Activated CD8-positive, alpha-beta memory T cell treated with anti-CD3 and anti-CD28 coated beads, Interleukin-2, amount 50 U/mL, for 24 hours (primary cell): ENCODE results near the gene OST4.
A peak's percentile ranks its signal among the peaks of the same experiment; 100 is the strongest.

Source experiments
- DNase-seq: peaks from one replicate; pipeline ENCODE4 v3.0.0-alpha.2; 2020; ENCODE audit errors: extremely low read depth

The OST4 gene

DNA sequence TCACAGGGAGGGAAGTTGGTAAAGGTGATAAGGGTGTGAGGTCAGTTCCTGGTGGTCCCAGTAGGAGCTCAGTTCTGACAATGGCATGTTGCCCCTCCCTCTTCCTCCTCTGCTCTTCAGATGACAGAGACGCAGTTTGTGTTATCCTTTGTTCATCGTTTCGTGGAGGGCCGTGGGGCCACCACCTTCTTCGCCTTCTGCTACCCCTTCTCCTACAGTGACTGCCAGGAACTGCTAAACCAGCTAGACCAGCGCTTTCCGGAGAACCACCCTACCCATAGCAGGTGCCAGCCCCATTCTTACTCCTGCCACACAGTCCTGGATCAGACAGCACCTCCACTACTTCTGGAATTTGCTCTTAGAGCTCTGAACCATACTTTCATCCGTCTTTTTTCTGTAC lies 17.7 kb downstream of the OST4 start:
- no peak for DNase-seq

GRCh38 chr2:27053321-27053720 lies 18.1 kb downstream of the OST4 start:
- no peak for DNase-seq

- DNase-seq: no peak
These were observed 19.4 kb downstream of the OST4 start for GRCh38 chr2:27051902-27052645.

- DNase-seq: peak; percentile 89
These were observed 20.2 kb downstream of the OST4 start, which contains the start of gene AGBL5 for GRCh38 chr2:27050996-27051901. TSS of gene AGBL5 (plus strand) at chr2:27051668. CDS start at chr2:27052959, 1,291 bp downstream.

- peak; percentile 84 for DNase-seq
These were observed 21.0 kb downstream of the OST4 start for GRCh38 chr2:27050281-27050995.

DNA sequence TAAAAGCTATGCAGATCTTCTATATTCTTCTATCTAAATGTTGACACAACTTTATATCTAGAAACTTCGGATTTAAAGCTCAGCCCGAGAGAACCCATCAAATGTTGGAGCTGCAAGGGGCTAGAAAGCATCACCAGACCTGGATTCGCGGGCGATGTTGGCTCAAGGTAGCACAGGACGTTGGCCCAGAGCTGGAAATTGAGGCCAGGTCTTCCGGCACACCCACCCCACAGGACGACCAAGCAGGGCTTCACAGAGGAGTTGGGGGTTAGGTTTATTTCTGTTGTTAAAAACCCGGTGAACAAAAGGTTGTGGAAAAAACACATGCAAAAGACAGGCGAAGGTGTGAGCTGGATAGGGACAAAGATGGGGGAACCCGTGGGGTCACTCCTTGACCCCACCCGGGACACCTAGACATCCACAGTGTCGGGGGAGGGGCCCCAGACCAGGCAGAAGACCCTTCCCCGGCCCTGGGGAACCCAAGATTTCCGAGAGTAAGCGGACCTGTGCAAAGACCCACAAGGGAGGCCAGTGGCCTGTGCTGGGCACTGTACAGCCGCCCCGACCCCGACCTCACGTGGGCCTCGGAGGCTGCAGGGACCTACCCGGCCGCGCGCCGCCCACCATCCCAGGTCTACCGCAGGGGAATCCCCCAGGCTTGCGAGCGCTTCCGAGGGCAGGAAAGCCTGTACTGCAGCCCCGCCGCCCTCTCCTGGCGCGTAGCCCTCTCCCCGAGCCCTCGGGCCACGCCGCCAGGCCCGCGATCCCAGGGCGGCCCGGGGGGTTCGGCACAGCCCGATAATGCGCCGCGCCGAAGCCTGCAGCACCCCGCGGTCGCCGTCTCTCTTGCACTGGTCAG lies 21.8 kb downstream of the OST4 start:
- no peak for DNase-seq

GRCh38 chr2:27042985-27043634 lies 28.3 kb downstream of the OST4 start:
- DNase-seq: no peak

GRCh38 chr2:27042159-27042661 lies 29.2 kb downstream of the OST4 start:
- DNase-seq: no peak

- no peak for DNase-seq
These were observed 29.7 kb downstream of the OST4 start for GRCh38 chr2:27041752-27042151.

- no peak for DNase-seq
These were observed 31.2 kb downstream of the OST4 start for GRCh38 chr2:27040282-27040681.

DNA sequence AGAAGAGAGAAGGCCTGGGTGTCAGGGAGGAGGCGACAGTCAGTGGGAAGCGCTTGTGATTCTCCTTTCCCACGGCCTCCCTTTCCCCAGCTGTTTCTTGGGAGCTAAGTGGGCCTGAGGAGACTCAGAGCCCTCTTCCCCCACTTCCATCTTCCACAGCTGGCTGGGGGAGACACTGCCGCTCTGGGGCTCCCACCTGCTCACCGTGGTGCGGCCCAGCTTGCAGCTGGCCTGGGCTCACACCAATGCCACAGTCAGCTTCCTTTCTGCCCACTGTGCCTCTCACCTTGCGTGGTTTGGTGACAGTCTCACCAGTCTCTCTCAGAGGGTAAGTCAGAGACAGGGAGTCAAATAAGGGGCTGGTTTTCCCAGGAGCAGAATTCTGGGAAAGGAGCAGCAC lies 31.6 kb downstream of the OST4 start:
- no peak for DNase-seq

DNA sequence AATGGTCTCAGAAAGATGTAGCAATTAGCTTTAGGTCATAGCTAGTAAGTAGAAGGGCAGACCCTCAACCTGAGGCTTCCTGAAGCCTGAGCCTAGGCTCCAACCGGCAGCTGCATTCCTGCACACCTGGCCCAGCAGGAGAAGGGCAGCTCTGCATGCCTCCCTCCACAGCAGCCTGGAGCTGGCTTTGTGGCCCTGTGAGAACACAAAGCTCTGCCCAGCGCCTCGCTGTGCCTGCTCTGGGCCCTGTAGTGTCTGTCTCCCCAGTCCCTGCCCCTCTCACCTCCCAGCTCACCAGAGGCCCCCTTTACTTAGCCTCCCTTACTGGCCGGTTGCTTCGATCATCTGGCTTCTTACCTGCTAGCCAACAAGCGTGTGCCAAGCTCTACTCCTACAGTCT lies 32.0 kb downstream of the OST4 start:
- DNase-seq: no peak

- DNase-seq: no peak
These were observed 32.7 kb downstream of the OST4 start for GRCh38 chr2:27038631-27039339.

- DNase-seq: no peak
These were observed 33.4 kb downstream of the OST4 start for GRCh38 chr2:27038012-27038411.

DNA sequence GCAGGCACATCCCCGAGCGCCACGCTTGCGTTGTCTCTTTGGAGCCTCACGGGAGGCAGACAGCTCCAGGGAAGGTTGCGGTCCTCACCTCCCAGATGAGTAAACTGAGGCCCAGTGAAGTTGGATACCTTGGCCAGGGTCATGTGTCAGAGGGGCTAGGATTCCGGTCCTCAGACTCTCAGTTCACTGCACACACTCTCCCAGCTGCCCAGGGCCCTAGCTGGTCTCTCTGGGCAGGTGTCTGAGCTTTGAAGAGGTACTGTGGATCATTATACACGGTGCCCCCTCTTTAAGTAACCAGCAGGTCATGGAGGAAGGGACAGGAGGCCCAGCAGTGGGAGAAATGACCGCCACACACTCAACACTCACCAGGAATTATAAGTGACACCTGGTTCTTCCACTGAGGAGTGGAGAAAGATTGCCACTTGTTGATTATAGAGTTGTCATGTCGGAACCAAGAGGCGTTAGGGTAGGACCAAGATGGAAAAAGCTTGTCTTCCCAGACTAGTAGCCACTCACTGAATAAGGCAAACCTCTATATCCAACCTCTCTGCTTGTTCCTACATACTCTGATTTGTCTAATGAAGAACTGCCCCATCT lies 38.1 kb downstream of the OST4 start:
- no peak for DNase-seq

- DNase-seq: peak; percentile 32
These were observed 38.8 kb downstream of the OST4 start, which contains the start of gene TMEM214 for GRCh38 chr2:27032495-27033252. TSS of gene TMEM214 (plus strand) at chr2:27032965. CDS start at chr2:27033016, 51 bp downstream.

DNA sequence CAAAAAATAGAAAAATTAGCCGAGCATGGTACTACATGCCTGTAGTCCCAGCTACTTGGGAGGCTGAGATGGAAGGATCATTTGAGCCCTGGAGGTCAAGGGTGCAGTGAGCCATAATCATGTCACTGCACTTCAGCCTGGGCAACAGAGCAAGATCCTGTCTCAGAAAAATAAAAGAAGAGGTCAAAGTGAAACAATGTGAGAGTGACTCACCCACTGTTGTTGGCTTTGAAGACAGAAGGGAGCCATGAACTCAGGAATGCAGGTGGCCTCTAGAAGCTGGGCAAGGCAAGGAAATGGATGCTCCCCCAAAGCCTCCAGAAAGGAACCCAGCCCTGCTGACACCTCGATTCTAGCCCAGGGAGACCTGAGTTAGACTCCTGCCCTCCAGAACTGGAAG lies 42.4 kb downstream of the OST4 start:
- no peak for DNase-seq

GRCh38 chr2:27027211-27027651 lies 44.2 kb downstream of the OST4 start:
- no peak for DNase-seq
